Endothelial cell of umbilical vein (primary cell): Measurements from ENCODE around the gene EIF2S3. TPM values are rescaled to one million over a fixed set of nuclear protein-coding genes. Genes with fewer than 3 reads are reported as not detected.

Experiments
- BruUV-seq: library from RNA; stranded (reverse); fragments of 400-500 nt; replicated peaks from 2 replicates; lab custom pipeline; 2021; lab: Mats Ljungman, UMichigan
- CTCF ChIA-PET: fragments of 300-600, 350-600 bp; sonication (Branson Sonifier 250); formaldehyde crosslinking; loops from one replicate; lab custom pipeline; 2021; ENCODE audit warnings: antibody characterized with exemption, inconsistent platforms; lab: Charles Lee
- POLR2A ChIA-PET: fragments of 300-600, 350-600 bp; sonication (Branson Sonifier 250); formaldehyde crosslinking; loops from one replicate; lab custom pipeline; 2021; ENCODE audit warnings: antibody characterized with exemption, inconsistent platforms; lab: Charles Lee
- DNase-seq: peaks from one replicate; pipeline ENCODE4 v3.0.0-alpha.2; 2011; ENCODE audit warnings: low read depth, low spot score
- FAIRE-seq: peaks from 2 replicates; lab custom pipeline; 2011; peaks lifted over from hg19 to GRCh38; lab: Jason Lieb, UNC
- H2AFZ ChIP-seq: 2 replicates; pipeline ENCODE4 v1.6.0; 2012; ENCODE audit warnings: low read depth, low read length, control low read depth, inconsistent platforms
- H3K27ac ChIP-seq: 2 replicates; pipeline ENCODE4 v1.5.1; 2011; ENCODE audit warnings: low read depth, mild to moderate bottlenecking, control low read depth, low read length, moderate library complexity; ENCODE audit not compliant: insufficient read depth
- H3K27me3 ChIP-seq, 2 experiments: 2 replicates each; pipeline versions ENCODE4 v1.6.0 to v1.6.1; 2011; ENCODE audit warnings: low read length in 2 of 2, mixed read lengths in 1 of 2; ENCODE audit not compliant: control insufficient read depth in 2 of 2, insufficient read depth in 2 of 2
- H3K36me3 ChIP-seq, 2 experiments: 2 replicates in 1 of 2; 3 replicates in 1 of 2; pipeline ENCODE4 v1.5.1; 2011; ENCODE audit warnings: low read length in 2 of 2, mild to moderate bottlenecking in 1 of 2, moderate library complexity in 1 of 2; ENCODE audit not compliant: control insufficient read depth in 2 of 2, insufficient read depth in 2 of 2; ENCODE audit errors: extremely low read depth in 1 of 2
- H3K4me1 ChIP-seq: 3 replicates; pipeline ENCODE4 v1.5.1; 2011; ENCODE audit warnings: mild to moderate bottlenecking, low read length; ENCODE audit not compliant: control insufficient read depth, insufficient read depth; ENCODE audit errors: extremely low read depth
- H3K4me2 ChIP-seq: 2 replicates; pipeline ENCODE4 v1.6.1; 2011; ENCODE audit warnings: low read length, control low read depth, mixed read lengths; ENCODE audit not compliant: insufficient read depth
- H3K4me3 ChIP-seq, 3 experiments: fragments of 200-600 bp in 1 of 3; sonication (generic), shearing (Covaris generic) in 1 of 3; replicated peaks in 1 of 3; 2 replicates each; pipeline ENCODE4 v1.5.1; 2011 to 2016; ENCODE audit warnings: control low read depth in 3 of 3, low read length in 3 of 3, mild to moderate bottlenecking in 2 of 3, inconsistent platforms in 1 of 3, low read depth in 1 of 3, moderate library complexity in 1 of 3; ENCODE audit not compliant: insufficient read depth in 1 of 3
- H3K79me2 ChIP-seq: 2 replicates; pipeline ENCODE4 v1.6.0; 2012; ENCODE audit warnings: low read length, inconsistent platforms; ENCODE audit not compliant: control insufficient read depth, insufficient read depth
- H3K9ac ChIP-seq: replicated peaks from 2 replicates; pipeline ENCODE3; 2011; ENCODE audit warnings: low read length, control low read depth; ENCODE audit not compliant: insufficient read depth; ENCODE audit errors: extremely low read depth
- H3K9me1 ChIP-seq: replicated peaks from 3 replicates; pipeline ENCODE4 v1.6.0; 2011; ENCODE audit warnings: mild to moderate bottlenecking, low read length; ENCODE audit not compliant: control insufficient read depth, insufficient read depth; ENCODE audit errors: extremely low read depth
- H3K9me3 ChIP-seq: replicated peaks from 2 replicates; pipeline ENCODE4 v1.5.1; 2012; ENCODE audit warnings: low read length, inconsistent platforms; ENCODE audit not compliant: control insufficient read depth, insufficient read depth
- H4K20me1 ChIP-seq: replicated peaks from 2 replicates; pipeline ENCODE3; 2011; ENCODE audit warnings: mild to moderate bottlenecking, low read length; ENCODE audit not compliant: control insufficient read depth, insufficient read depth; ENCODE audit errors: extremely low read depth
- EZH2 ChIP-seq: IDR thresholded peaks from 2 replicates; pipeline ENCODE4 v1.6.1; 2012; ENCODE audit warnings: borderline replicate concordance, low read depth, mild to moderate bottlenecking, moderate library complexity, low read length, inconsistent platforms; ENCODE audit not compliant: severe bottlenecking
- FOS ChIP-seq: IDR thresholded peaks from 2 replicates; pipeline ENCODE4 v1.6.1; 2011; ENCODE audit warnings: mild to moderate bottlenecking, low read length, moderate library complexity, borderline replicate concordance; ENCODE audit not compliant: insufficient read depth
- GATA2 ChIP-seq: IDR thresholded peaks from 2 replicates; pipeline ENCODE4 v1.7.0; 2011; ENCODE audit warnings: low read depth, mild to moderate bottlenecking, moderate library complexity, mixed read lengths, low read length; ENCODE audit not compliant: insufficient read length, insufficient read depth
- JUN ChIP-seq: IDR thresholded peaks from 2 replicates; pipeline ENCODE4 v1.6.1; 2011; ENCODE audit warnings: borderline replicate concordance, low read depth; ENCODE audit not compliant: insufficient read length, insufficient read depth
- MYC ChIP-seq: IDR thresholded peaks from one replicate; pipeline ENCODE4 v1.6.1; 2011; ENCODE audit warnings: mild to moderate bottlenecking, low read depth, low read length
- POLR2A ChIP-seq: IDR thresholded peaks from 2 replicates; pipeline ENCODE4 v1.6.1; 2012; ENCODE audit warnings: low read depth, mild to moderate bottlenecking, control low read depth, low read length
- POLR2AphosphoS5 ChIP-seq: IDR thresholded peaks from 2 replicates; pipeline ENCODE4 v1.6.1; 2012; ENCODE audit warnings: low read depth, mild to moderate bottlenecking, control low read depth, low read length, moderate library complexity; ENCODE audit not compliant: insufficient read depth
- dilution Hi-C: fragments of 300-500 bp; cut with MboI; formaldehyde crosslinking; loops from one replicate; pipeline ENCODE4 v1.15.0; 2019; ENCODE audit warnings: low sequenced_read_pairs; ENCODE audit not compliant: extremely low pct_ligation_motif_present
- intact Hi-C: fragments of 100-400 bp; cut with micrococcal nuclease; formaldehyde crosslinking; loops from one replicate; pipeline ENCODE4 v1.10.0; 2022
- polyA plus RNA-seq, 4 experiments: library from polyadenylated mRNA; depleted of rRNA in 3 of 4; stranded (reverse) in 3 of 4; unstranded in 1 of 4; fragments of >200 nt; gene quantifications; 2 replicates each; pipeline versions ENCODE4 v1.2.1 to v1.2.3, GENCODE V29; 2011 to 2012; ENCODE audit warnings: missing spikeins in 1 of 4
- total RNA-seq: library from RNA; stranded (reverse); gene quantifications from 2 replicates; pipeline ENCODE4 v1.2.3, GENCODE V29; 2021
- TF ChIP-seq, protein P1 (sequence below): IDR thresholded peaks from 2 replicates; pipeline ENCODE4 v1.6.1; 2011; ENCODE audit not compliant: insufficient read depth, insufficient read length
- TF ChIP-seq, protein P2 (sequence below), 2 donors: IDR thresholded peaks; 1 replicate in 1 of 2; 2 replicates in 1 of 2; pipeline ENCODE4 v1.5.1; 2011; ENCODE audit warnings: low read length in 2 of 2, mild to moderate bottlenecking in 2 of 2, moderate library complexity in 2 of 2, control low read depth in 1 of 2, inconsistent platforms in 1 of 2, low read depth in 1 of 2; ENCODE audit not compliant: insufficient read depth in 1 of 2; ENCODE audit errors: extremely low read depth in 1 of 2

The EIF2S3 gene
- total and polyA plus RNA-seq, 2 donors (not counting 3 experiments of a cell fraction or from before 2014, with no cell fraction given), result 35.8 to 161 TPM

DNA sequence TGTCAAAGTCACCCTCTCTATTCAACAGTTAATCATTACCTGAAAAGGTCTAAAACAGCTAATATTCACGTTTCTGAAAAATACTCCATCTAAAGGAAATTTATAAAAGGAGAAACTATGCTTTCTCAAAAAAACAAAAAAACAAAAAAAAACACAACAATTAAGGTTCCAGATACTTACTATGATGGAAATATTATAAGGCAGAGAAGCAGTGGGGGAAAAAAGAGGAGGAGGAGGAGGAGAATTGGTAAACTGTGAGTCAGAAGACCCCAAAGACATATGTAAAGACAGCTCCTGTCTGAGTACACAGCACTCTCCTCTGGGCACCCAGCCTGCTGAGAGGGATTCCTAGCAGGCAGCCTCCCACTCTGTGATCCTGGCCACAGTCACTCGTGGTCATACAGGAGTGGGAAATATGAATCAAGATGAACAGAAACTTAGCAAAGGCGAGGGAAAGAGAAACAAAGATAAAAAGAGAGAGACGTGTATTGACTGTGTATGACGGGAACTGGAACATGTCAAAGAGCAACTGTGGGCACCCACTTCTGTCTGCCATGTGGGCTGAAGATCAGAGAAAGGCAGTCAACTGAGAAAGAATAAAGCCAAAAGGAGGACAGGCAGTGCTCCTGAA is 40.3 kb upstream of the EIF2S3 start:
- Histone ChIP-seq H3K9me3 (no peaks in the 10 kb centered on the region), H3K9ac (no peak overlapping the region), H3K4me3 (no peak overlapping the region), H4K20me1 (no peaks in the 10 kb centered on the region), H3K9me1 (no peaks in the 10 kb centered on the region), H2AFZ (no peak overlapping the region), H3K27me3 (no peaks in the 10 kb centered on the region), H3K27ac (no peak overlapping the region), H3K79me2 (peaks cover 2% of the 10 kb centered on the region), H3K36me3 (no peaks in the 10 kb centered on the region), H3K4me1 (no peaks in the 10 kb centered on the region), H3K4me2 (no peak overlapping the region)
- DNase-seq (no peak), FAIRE-seq (no peak)
- dilution Hi-C loops (no loop called here), intact Hi-C loops (no loop called here)
- no peak for TF ChIP-seq EZH2
- no peak for TF ChIP-seq POLR2A
- TF ChIP-seq FOS, result no peak
- TF ChIP-seq, protein P1, sequence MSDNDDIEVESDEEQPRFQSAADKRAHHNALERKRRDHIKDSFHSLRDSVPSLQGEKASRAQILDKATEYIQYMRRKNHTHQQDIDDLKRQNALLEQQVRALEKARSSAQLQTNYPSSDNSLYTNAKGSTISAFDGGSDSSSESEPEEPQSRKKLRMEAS, result no peak
- no peak for TF ChIP-seq MYC
- TF ChIP-seq, protein P2, sequence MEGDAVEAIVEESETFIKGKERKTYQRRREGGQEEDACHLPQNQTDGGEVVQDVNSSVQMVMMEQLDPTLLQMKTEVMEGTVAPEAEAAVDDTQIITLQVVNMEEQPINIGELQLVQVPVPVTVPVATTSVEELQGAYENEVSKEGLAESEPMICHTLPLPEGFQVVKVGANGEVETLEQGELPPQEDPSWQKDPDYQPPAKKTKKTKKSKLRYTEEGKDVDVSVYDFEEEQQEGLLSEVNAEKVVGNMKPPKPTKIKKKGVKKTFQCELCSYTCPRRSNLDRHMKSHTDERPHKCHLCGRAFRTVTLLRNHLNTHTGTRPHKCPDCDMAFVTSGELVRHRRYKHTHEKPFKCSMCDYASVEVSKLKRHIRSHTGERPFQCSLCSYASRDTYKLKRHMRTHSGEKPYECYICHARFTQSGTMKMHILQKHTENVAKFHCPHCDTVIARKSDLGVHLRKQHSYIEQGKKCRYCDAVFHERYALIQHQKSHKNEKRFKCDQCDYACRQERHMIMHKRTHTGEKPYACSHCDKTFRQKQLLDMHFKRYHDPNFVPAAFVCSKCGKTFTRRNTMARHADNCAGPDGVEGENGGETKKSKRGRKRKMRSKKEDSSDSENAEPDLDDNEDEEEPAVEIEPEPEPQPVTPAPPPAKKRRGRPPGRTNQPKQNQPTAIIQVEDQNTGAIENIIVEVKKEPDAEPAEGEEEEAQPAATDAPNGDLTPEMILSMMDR (IDR thresholded peaks at IDR 0.05; ENCODE audit: extremely low read depth in 1 of 2, insufficient read depth in 1 of 2, low read depth in 1 of 2, low read length in 2 of 2), result no peak
- no peak for TF ChIP-seq GATA2
- TF ChIP-seq POLR2AphosphoS5, result no peak
- TF ChIP-seq JUN, result no peak
- ChIA-PET CTCF (no interaction called here), POLR2A (no interaction called here)
- BruUV-seq, result no TSS peak
